Mesenchymal stem cell (in vitro differentiated cells and primary cell): ENCODE data around the gene RCN2.
A peak's percentile ranks its signal among the peaks of the same experiment; 100 is the strongest.
"Not testable (repeated sequence)": the region's sequence is repeated elsewhere in the genome, so short reads cannot be mapped to it uniquely, and the experiment has no call there.

Source experiments
- DNase-seq: peaks from one replicate; pipeline ENCODE4 v3.0.0-alpha.2; 2013
- H2AFZ ChIP-seq: one replicate; pipeline ENCODE4 v1.6.1; 2013; ENCODE audit warnings: low read depth, mild to moderate bottlenecking, control low read depth, inconsistent platforms, low read length, moderate library complexity
- H2AK5ac ChIP-seq: 2 replicates; pipeline ENCODE4 v1.6.1; 2013; ENCODE audit warnings: low read length, moderate library complexity, mild to moderate bottlenecking, inconsistent platforms; ENCODE audit not compliant: severe bottlenecking
- H2BK120ac ChIP-seq: one replicate; pipeline ENCODE4 v1.6.1; 2013; ENCODE audit warnings: low read depth, mild to moderate bottlenecking, inconsistent platforms, low read length, moderate library complexity
- H2BK12ac ChIP-seq, 2 experiments: one replicate each; pipeline ENCODE4 v1.6.1; 2013; ENCODE audit warnings: inconsistent platforms in 2 of 2, low read length in 2 of 2, mild to moderate bottlenecking in 2 of 2, moderate library complexity in 2 of 2, control low read depth in 1 of 2
- H2BK15ac ChIP-seq: one replicate; pipeline ENCODE4 v1.6.1; 2013; ENCODE audit warnings: mild to moderate bottlenecking, low read depth, inconsistent platforms; ENCODE audit not compliant: poor library complexity, severe bottlenecking
- H2BK5ac ChIP-seq: 2 replicates; pipeline ENCODE4 v1.6.1; 2013; ENCODE audit warnings: low read depth, mild to moderate bottlenecking, low read length, control low read depth, inconsistent platforms; ENCODE audit not compliant: poor library complexity, severe bottlenecking
- H3K14ac ChIP-seq, 2 experiments: one replicate each; pipeline ENCODE4 v1.6.1; 2013; ENCODE audit warnings: inconsistent platforms in 2 of 2, low read length in 2 of 2, control low read depth in 1 of 2, mild to moderate bottlenecking in 1 of 2, moderate library complexity in 1 of 2
- H3K18ac ChIP-seq, 2 experiments: one replicate each; pipeline ENCODE4 v1.6.1; 2013; ENCODE audit warnings: inconsistent platforms in 2 of 2, low read length in 2 of 2, control low read depth in 1 of 2, low read depth in 1 of 2, mild to moderate bottlenecking in 1 of 2
- H3K23ac ChIP-seq, 2 experiments: one replicate each; pipeline ENCODE4 v1.6.1; 2013; ENCODE audit warnings: inconsistent platforms in 2 of 2, low read length in 2 of 2, mild to moderate bottlenecking in 2 of 2, moderate library complexity in 2 of 2, control low read depth in 1 of 2
- H3K27ac ChIP-seq: 2 replicates; pipeline ENCODE4 v1.5.1; 2013; ENCODE audit warnings: mild to moderate bottlenecking, moderate library complexity, low read length, control low read depth, inconsistent platforms; ENCODE audit not compliant: poor library complexity, severe bottlenecking
- H3K27me3 ChIP-seq, 2 experiments: 2 replicates each; pipeline versions ENCODE4 v1.6.1 to v1.7.0; 2013; ENCODE audit warnings: low read length in 2 of 2, mild to moderate bottlenecking in 2 of 2, moderate library complexity in 2 of 2, control low read depth in 1 of 2, inconsistent platforms in 1 of 2; ENCODE audit not compliant: control insufficient read depth in 1 of 2, insufficient read depth in 1 of 2
- H3K36me3 ChIP-seq, 2 experiments: 2 replicates each; pipeline versions ENCODE4 v1.6.1 to v1.7.0; 2013; ENCODE audit warnings: low read length in 2 of 2, control low read depth in 1 of 2, inconsistent platforms in 1 of 2, low read depth in 1 of 2, mild to moderate bottlenecking in 1 of 2; ENCODE audit not compliant: insufficient read depth in 2 of 2, control insufficient read depth in 1 of 2
- H3K4ac ChIP-seq, 2 experiments: one replicate each; pipeline ENCODE4 v1.6.1; 2013; ENCODE audit warnings: inconsistent platforms in 2 of 2, low read length in 2 of 2, mild to moderate bottlenecking in 2 of 2, moderate library complexity in 2 of 2, control low read depth in 1 of 2, low read depth in 1 of 2
- H3K4me1 ChIP-seq: 2 replicates; pipeline ENCODE4 v1.6.1; 2013; ENCODE audit warnings: low read depth, low read length, control low read depth; ENCODE audit not compliant: control insufficient read depth, insufficient read depth
- H3K4me2 ChIP-seq: 2 replicates; pipeline ENCODE4 v1.6.1; 2013; ENCODE audit warnings: low read length, mild to moderate bottlenecking, inconsistent platforms; ENCODE audit not compliant: poor library complexity, severe bottlenecking
- H3K4me3 ChIP-seq, 2 experiments: 2 replicates each; pipeline versions ENCODE4 v1.5.1 to v1.7.0; 2013; ENCODE audit warnings: low read length in 2 of 2, mild to moderate bottlenecking in 2 of 2, control low read depth in 1 of 2, low read depth in 1 of 2; ENCODE audit not compliant: insufficient read depth in 1 of 2
- H3K79me1 ChIP-seq: replicated peaks from 2 replicates; pipeline ENCODE4 v1.6.1; 2013; ENCODE audit warnings: mild to moderate bottlenecking, control low read depth, low read length, inconsistent platforms; ENCODE audit not compliant: poor library complexity, severe bottlenecking
- H3K9ac ChIP-seq: 2 replicates; pipeline ENCODE4 v1.7.0; 2013; ENCODE audit warnings: mild to moderate bottlenecking, low read length, moderate library complexity
- H3K9me3 ChIP-seq: 2 replicates; pipeline ENCODE4 v1.7.0; 2013; ENCODE audit warnings: mild to moderate bottlenecking, low read length; ENCODE audit not compliant: control insufficient read depth
- H4K8ac ChIP-seq: one replicate; pipeline ENCODE4 v1.6.1; 2013; ENCODE audit warnings: inconsistent platforms, mild to moderate bottlenecking, low read length, moderate library complexity
- H4K91ac ChIP-seq: one replicate; pipeline ENCODE4 v1.6.1; 2013; ENCODE audit warnings: mild to moderate bottlenecking, low read length, inconsistent platforms
- WGBS: methylation state at CpG from one replicate; pipeline ENCODE4 v1.1.7; 2013; ENCODE audit warnings: mixed read lengths; 5-methylcytosine and 5-hydroxymethylcytosine counted together

Gene RCN2

GRCh38 chr15:76966051-76966450 lies 34.5 kb downstream of the RCN2 start:
- not testable (repeated sequence) for H2AK5ac ChIP-seq, H3K36me3 ChIP-seq, H3K4me3 ChIP-seq, H3K9me3 ChIP-seq, H3K14ac ChIP-seq, H2BK12ac ChIP-seq, H2BK15ac ChIP-seq, H3K9ac ChIP-seq, H3K4me1 ChIP-seq, H4K91ac ChIP-seq, H3K79me1 ChIP-seq, H2BK120ac ChIP-seq, H3K23ac ChIP-seq, H3K4me2 ChIP-seq, H3K27ac ChIP-seq, H2AFZ ChIP-seq, H3K18ac ChIP-seq, H3K4ac ChIP-seq, H2BK5ac ChIP-seq, H4K8ac ChIP-seq, DNase-seq
- WGBS = 91% methylated on average over 6 of the region's 7 CpGs
- peaks cover 11 to 40% of the 10 kb centered on the region in 2 experiments for H3K27me3 ChIP-seq

GRCh38 chr15:76967067-76967466 lies 35.5 kb downstream of the RCN2 start:
- no peak overlapping the region for H2BK12ac ChIP-seq
- no peaks in the 10 kb centered on the region for H3K9me3 ChIP-seq
- no peaks in the 10 kb centered on the region for H3K36me3 ChIP-seq
- no peak overlapping the region for H3K9ac ChIP-seq
- no peak overlapping the region for H2BK5ac ChIP-seq
- H3K23ac ChIP-seq = no peak overlapping the region
- H3K27me3 ChIP-seq = peaks cover 11 to 38% of the 10 kb centered on the region in 2 experiments
- no peak overlapping the region for H3K4me2 ChIP-seq
- no peak overlapping the region for H3K4me3 ChIP-seq
- H3K4me1 ChIP-seq = peaks cover 6% of the 10 kb centered on the region
- H4K91ac ChIP-seq = no peak overlapping the region
- WGBS = 66% methylated on average over 4 of the region's 4 CpGs
- H3K18ac ChIP-seq = no peak overlapping the region
- H2BK15ac ChIP-seq = no peak overlapping the region
- H3K4ac ChIP-seq = no peak overlapping the region
- DNase-seq = no peak
- no peak overlapping the region for H3K27ac ChIP-seq
- no peak overlapping the region for H2AK5ac ChIP-seq
- H2AFZ ChIP-seq = no peak overlapping the region
- H3K79me1 ChIP-seq = no peaks in the 10 kb centered on the region
- H2BK120ac ChIP-seq = no peak overlapping the region
- no peak overlapping the region for H3K14ac ChIP-seq
- no peak overlapping the region for H4K8ac ChIP-seq

- Histone ChIP-seq H2BK120ac (no peak overlapping the region), H3K27ac (no peak overlapping the region), H3K36me3 (no peaks in the 10 kb centered on the region), H3K4me3 (no peak overlapping the region), H3K79me1 (no peaks in the 10 kb centered on the region), H3K4me1 (peaks cover 6% of the 10 kb centered on the region), H3K18ac (no peak overlapping the region), H2AK5ac (no peak overlapping the region), H3K27me3 (peaks cover 12 to 27% of the 10 kb centered on the region in 2 experiments), H2AFZ (no peak overlapping the region), H3K14ac (no peak overlapping the region), H2BK5ac (no peak overlapping the region), H3K23ac (no peak overlapping the region), H3K4me2 (no peak overlapping the region), H3K9ac (no peak overlapping the region), H4K8ac (no peak overlapping the region), H3K9me3 (no peaks in the 10 kb centered on the region), H2BK12ac (no peak overlapping the region), H3K4ac (no peak overlapping the region), H2BK15ac (no peak overlapping the region), H4K91ac (no peak overlapping the region)
- DNase-seq = no peak
- 88% methylated on average over 1 of the region's 1 CpG for WGBS
Observed at GRCh38 chr15:76968306-76968705, 36.8 kb downstream of the RCN2 start.

GRCh38 chr15:76972389-76973361 lies 41.1 kb downstream of the RCN2 start:
- peak; percentile 37 for DNase-seq
- H3K4ac ChIP-seq = no peak overlapping the region
- H3K9me3 ChIP-seq = no peaks in the 10 kb centered on the region
- no peaks in the 10 kb centered on the region for H3K79me1 ChIP-seq
- no peak overlapping the region for H2BK15ac ChIP-seq
- peak overlapping the region in 1 of 2 experiments; percentile 74 for H3K4me3 ChIP-seq
- H3K36me3 ChIP-seq = no peaks in the 10 kb centered on the region
- peaks cover 28 to 42% of the 10 kb centered on the region in 2 experiments for H3K27me3 ChIP-seq
- H2BK12ac ChIP-seq = no peak overlapping the region
- H2BK5ac ChIP-seq = no peak overlapping the region
- no peak overlapping the region for H2BK120ac ChIP-seq
- peak overlapping the region; percentile 46 for H3K9ac ChIP-seq
- 61% methylated on average over 18 of the region's 21 CpGs for WGBS
- H4K91ac ChIP-seq = no peak overlapping the region
- no peak overlapping the region for H3K18ac ChIP-seq
- H4K8ac ChIP-seq = no peak overlapping the region
- no peak overlapping the region for H3K23ac ChIP-seq
- no peak overlapping the region for H3K4me2 ChIP-seq
- no peak overlapping the region for H3K14ac ChIP-seq
- no peaks in the 10 kb centered on the region for H3K4me1 ChIP-seq
- H2AFZ ChIP-seq = no peak overlapping the region
- H2AK5ac ChIP-seq = no peak overlapping the region
- H3K27ac ChIP-seq = no peak overlapping the region
